Breast epithelium (tissue), 3 donors: ENCODE data around the gene FSTL3.

Experiments used
- CTCF ChIP-seq, 3 donors: fragments of 450-650 bp; IDR thresholded peaks; one replicate each; pipeline ENCODE4 v1.5.1; 2016 to 2017; ENCODE audit warnings: antibody characterized with exemption in 3 of 3, mild to moderate bottlenecking in 3 of 3, moderate library complexity in 3 of 3
- POLR2A ChIP-seq: fragments of 450-650 bp; IDR thresholded peaks from one replicate; pipeline ENCODE4 v1.6.1; 2016; ENCODE audit warnings: antibody characterized with exemption, mild to moderate bottlenecking, moderate library complexity
- POLR2AphosphoS5 ChIP-seq, 3 donors: sonication (generic); formaldehyde crosslinking; IDR thresholded peaks; one replicate each; pipeline ENCODE4 v1.6.1; 2017; ENCODE audit warnings: antibody characterized with exemption in 3 of 3

DNA sequence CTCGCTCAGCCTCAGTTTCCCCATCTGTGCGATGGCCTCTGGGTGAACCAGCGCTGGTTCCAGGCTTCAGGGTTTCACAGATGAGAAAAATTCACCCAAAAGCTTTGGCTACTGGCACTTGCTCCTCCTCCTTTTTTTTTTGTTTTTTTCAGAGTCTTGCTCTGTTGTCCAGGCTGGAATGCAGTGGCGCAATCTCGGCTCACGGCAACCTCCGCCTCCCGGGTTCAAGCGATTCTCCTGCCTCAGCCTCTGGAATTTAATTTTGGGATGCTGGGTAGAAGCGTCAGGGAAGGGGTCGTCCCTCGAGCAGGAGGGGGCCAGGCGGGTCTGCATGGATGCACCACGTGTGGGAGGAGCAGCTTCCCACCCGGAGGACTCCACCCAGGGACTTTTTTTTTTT is 12.0 kb downstream of the FSTL3 start:
- TF ChIP-seq CTCF (IDR thresholded peaks at IDR 0.05) (no peak), POLR2A (no peak), POLR2AphosphoS5 (IDR thresholded peaks at IDR 0.05) (no peak)
